ENCODE results near the gene HOXA5.

Gene HOXA5

GRCh38 chr7:27110186-27111031 lies 33.1 kb downstream of the HOXA5 start:
- Mint-ChIP-seq H3K27ac (no peak overlapping the region), H3K9me3 (no peaks in the 10 kb centered on the region), H3K4me1 (ENCODE audit: low read depth) (no peaks in the 10 kb centered on the region), H3K36me3 (ENCODE audit: low read depth) (no peaks in the 10 kb centered on the region), H3K4me3 (no peak overlapping the region), H3K27me3 (peaks cover 4% of the 10 kb centered on the region)

- no peaks in the 10 kb centered on the region for H3K4me1 Mint-ChIP-seq (ENCODE audit: low read depth)
- no peak overlapping the region for H3K4me3 Mint-ChIP-seq
- H3K9me3 Mint-ChIP-seq: no peaks in the 10 kb centered on the region
- no peaks in the 10 kb centered on the region for H3K36me3 Mint-ChIP-seq (ENCODE audit: low read depth)
- peaks cover 12% of the 10 kb centered on the region for H3K27me3 Mint-ChIP-seq
- H3K27ac Mint-ChIP-seq: no peak overlapping the region
Measured at GRCh38 chr7:27109466-27110185, 33.9 kb downstream of the HOXA5 start.

GRCh38 chr7:27108390-27109127 lies 34.9 kb downstream of the HOXA5 start:
- H3K9me3 Mint-ChIP-seq: no peaks in the 10 kb centered on the region
- no peaks in the 10 kb centered on the region for H3K4me1 Mint-ChIP-seq (ENCODE audit: low read depth)
- H3K27ac Mint-ChIP-seq: no peak overlapping the region
- H3K4me3 Mint-ChIP-seq: no peak overlapping the region
- peaks cover 22% of the 10 kb centered on the region for H3K27me3 Mint-ChIP-seq
- peaks cover 4% of the 10 kb centered on the region for H3K36me3 Mint-ChIP-seq (ENCODE audit: low read depth)

- H3K36me3 Mint-ChIP-seq (ENCODE audit: low read depth): peaks cover 4% of the 10 kb centered on the region
- peaks cover 31% of the 10 kb centered on the region for H3K27me3 Mint-ChIP-seq
Measured at GRCh38 chr7:27107391-27108381, 35.8 kb downstream of the HOXA5 start.

GRCh38 chr7:27106901-27107240 lies 36.6 kb downstream of the HOXA5 start:
- no peaks in the 10 kb centered on the region for H3K9me3 Mint-ChIP-seq
- peaks cover 11% of the 10 kb centered on the region for H3K4me1 Mint-ChIP-seq (ENCODE audit: low read depth)
- no peak overlapping the region for H3K27ac Mint-ChIP-seq
- H3K27me3 Mint-ChIP-seq: peaks cover 37% of the 10 kb centered on the region
- peaks cover 4% of the 10 kb centered on the region for H3K36me3 Mint-ChIP-seq (ENCODE audit: low read depth)
- H3K4me3 Mint-ChIP-seq: no peak overlapping the region

More at GRCh38 chr7:27107391-27108381, 35.8 kb downstream of the HOXA5 start:
- H3K4me3 Mint-ChIP-seq: no peak overlapping the region
- H3K4me1 Mint-ChIP-seq (ENCODE audit: low read depth): peaks cover 6% of the 10 kb centered on the region
- H3K27ac Mint-ChIP-seq: no peak overlapping the region
- H3K9me3 Mint-ChIP-seq: no peaks in the 10 kb centered on the region

GRCh38 chr7:27106181-27106900 lies 37.1 kb downstream of the HOXA5 start:
- peaks cover 43% of the 10 kb centered on the region for H3K27me3 Mint-ChIP-seq
- no peaks in the 10 kb centered on the region for H3K9me3 Mint-ChIP-seq
- H3K36me3 Mint-ChIP-seq (ENCODE audit: low read depth): peaks cover 4% of the 10 kb centered on the region
- no peak overlapping the region for H3K27ac Mint-ChIP-seq
- peaks cover 14% of the 10 kb centered on the region for H3K4me1 Mint-ChIP-seq (ENCODE audit: low read depth)
- H3K4me3 Mint-ChIP-seq: no peak overlapping the region

- Mint-ChIP-seq H3K36me3 (ENCODE audit: low read depth) (peaks cover 7% of the 10 kb centered on the region), H3K27ac (no peak overlapping the region), H3K4me1 (ENCODE audit: low read depth) (peaks cover 14% of the 10 kb centered on the region), H3K27me3 (peaks cover 51% of the 10 kb centered on the region), H3K4me3 (no peak overlapping the region), H3K9me3 (no peaks in the 10 kb centered on the region)
Measured at GRCh38 chr7:27105301-27106031, 38.0 kb downstream of the HOXA5 start.

GRCh38 chr7:27104341-27105058 lies 39.0 kb downstream of the HOXA5 start:
- Mint-ChIP-seq H3K4me1 (ENCODE audit: low read depth) (peaks cover 14% of the 10 kb centered on the region), H3K36me3 (ENCODE audit: low read depth) (peaks cover 10% of the 10 kb centered on the region), H3K9me3 (no peaks in the 10 kb centered on the region), H3K4me3 (no peak overlapping the region), H3K27ac (no peak overlapping the region), H3K27me3 (peaks cover 61% of the 10 kb centered on the region)

- no peaks in the 10 kb centered on the region for H3K9me3 Mint-ChIP-seq
- peaks cover 15% of the 10 kb centered on the region for H3K4me1 Mint-ChIP-seq (ENCODE audit: low read depth)
- peak overlapping the region; percentile 37 for H3K4me3 Mint-ChIP-seq
- H3K27ac Mint-ChIP-seq: no peak overlapping the region
- H3K27me3 Mint-ChIP-seq: peaks cover 69% of the 10 kb centered on the region
- peaks cover 10% of the 10 kb centered on the region for H3K36me3 Mint-ChIP-seq (ENCODE audit: low read depth)
Measured at GRCh38 chr7:27103489-27104226, 39.8 kb downstream of the HOXA5 start.

- H3K36me3 Mint-ChIP-seq (ENCODE audit: low read depth): peaks cover 10% of the 10 kb centered on the region
- peaks cover 76% of the 10 kb centered on the region for H3K27me3 Mint-ChIP-seq
- H3K4me1 Mint-ChIP-seq (ENCODE audit: low read depth): peaks cover 23% of the 10 kb centered on the region
- H3K9me3 Mint-ChIP-seq: no peaks in the 10 kb centered on the region
- peak within 1 kb of the TSS; percentile 40 for H3K4me3 Mint-ChIP-seq
- H3K27ac Mint-ChIP-seq: no peak within 1 kb of the TSS
Measured at GRCh38 chr7:27102581-27103442, 40.7 kb downstream of the HOXA5 start, which contains the start of gene HOXA2. HOXA2 (minus strand) TSS chr7:27102683; CDS start chr7:27102500, 183 bp downstream.

- Mint-ChIP-seq H3K27ac (no peak overlapping the region), H3K4me3 (no peak overlapping the region), H3K27me3 (peaks cover 84% of the 10 kb centered on the region), H3K4me1 (ENCODE audit: low read depth) (peaks cover 30% of the 10 kb centered on the region), H3K9me3 (no peaks in the 10 kb centered on the region), H3K36me3 (ENCODE audit: low read depth) (peaks cover 10% of the 10 kb centered on the region)
Measured at GRCh38 chr7:27101957-27102580, 41.4 kb downstream of the HOXA5 start.
